T-helper 2 cell treated with Interferon-gamma antibody and Interleukin-4, amounts not matched to agents 100 ng/mL and 5 ng/mL, for 36 hours (primary cell): Measurements from ENCODE around the gene HRNR. TPM values are rescaled to one million over a fixed set of nuclear protein-coding genes. Genes with fewer than 3 reads are reported as not detected.

Source experiments
- intact Hi-C: fragments of 100-400 bp; cut with micrococcal nuclease; formaldehyde crosslinking; loops from one replicate; pipeline ENCODE4 v1.15.1; 2023
- total RNA-seq: library from RNA; stranded (reverse); gene quantifications from 2 replicates; pipeline ENCODE4 v1.2.3, GENCODE V29; 2022

The HRNR gene
- total RNA-seq, 1 donor from 2014 or later = not detected

DNA sequence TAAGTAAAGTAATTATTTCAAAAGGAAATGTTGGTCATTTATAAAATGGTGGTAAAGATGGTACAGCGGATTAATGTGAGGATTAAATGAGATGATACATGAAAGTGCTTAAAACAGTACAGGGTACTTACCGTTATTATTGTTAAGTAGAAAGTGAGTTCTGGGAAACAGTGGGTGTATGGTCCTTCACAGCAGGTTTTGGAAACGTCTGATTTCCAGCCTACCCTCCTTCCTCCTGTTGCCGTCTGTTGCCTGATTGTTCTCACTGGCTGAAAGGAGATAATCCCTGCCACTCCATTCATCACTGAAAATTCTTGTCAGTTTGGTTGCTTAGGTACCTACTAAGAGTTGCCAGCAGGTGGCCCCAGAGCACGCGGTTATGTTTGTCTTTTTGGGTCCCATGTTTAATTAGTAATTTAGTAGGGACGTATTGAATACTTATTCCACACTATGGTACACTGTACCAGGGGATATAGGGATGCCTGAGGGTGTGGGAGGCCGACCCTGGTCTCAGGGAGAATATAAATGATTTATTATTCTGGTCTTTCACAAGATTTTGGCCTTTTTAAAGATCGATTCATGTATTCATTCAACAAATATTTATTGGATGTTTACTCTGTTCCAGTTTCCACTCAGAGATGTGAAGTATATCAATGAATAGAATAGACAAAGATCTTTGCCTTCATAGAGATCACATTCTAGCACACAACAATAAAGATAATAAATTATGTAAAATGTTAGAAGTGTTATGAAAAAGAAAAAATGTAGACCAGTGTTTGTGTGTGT, 34.1 kb downstream of the HRNR start:
- intact Hi-C loops = loop anchor here (1.0 to 5.0 kb wide), 3 partner anchors 78 to 270 kb away; no protein-coding TSS in a partner anchor

DNA sequence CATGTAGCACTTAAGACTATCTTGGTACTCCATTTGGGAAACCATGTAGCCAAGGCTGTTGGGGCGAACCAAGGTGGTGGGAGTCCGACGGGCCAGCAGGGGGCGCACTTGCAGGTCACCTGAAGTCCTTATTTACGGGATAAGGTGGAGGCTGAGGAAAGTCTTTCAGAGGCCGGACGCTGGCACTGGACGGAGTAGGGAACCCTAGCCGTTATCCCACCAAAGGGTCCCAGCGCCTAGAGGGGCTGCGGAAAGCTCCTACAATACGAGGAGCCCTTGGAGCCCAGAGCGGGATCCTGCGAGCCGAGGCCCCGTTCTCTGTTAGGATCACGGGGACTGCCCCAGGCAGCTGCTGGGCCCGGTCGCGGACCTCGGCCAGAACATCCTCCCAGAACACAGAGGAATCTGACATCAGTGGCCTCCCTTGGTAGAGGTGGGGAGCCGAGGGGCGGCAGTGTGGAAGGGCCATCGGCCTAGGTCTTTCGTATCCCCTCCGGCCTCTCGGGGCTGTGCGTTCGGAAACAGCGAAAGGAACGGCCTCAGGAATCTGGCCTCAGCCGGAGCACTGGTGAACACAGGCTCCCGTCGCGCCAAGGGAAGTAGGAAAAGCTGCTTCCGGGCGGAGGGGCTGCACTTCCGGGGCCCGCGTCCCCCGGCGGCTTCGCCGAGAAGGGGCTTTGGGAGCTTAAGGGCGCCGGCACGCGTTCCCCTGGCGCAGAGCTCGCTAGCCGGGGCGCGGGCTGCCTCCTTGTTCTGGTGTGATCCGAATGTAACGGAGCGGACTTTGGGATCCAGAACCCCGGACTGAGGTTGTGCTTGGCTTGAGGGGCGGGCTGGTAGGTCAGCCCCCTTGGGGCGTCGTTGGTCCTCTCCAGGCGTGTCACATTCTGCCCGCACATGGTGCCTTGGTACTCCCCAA, 35.1 kb downstream of the HRNR start:
- intact Hi-C loops = loop anchor here (5.0 kb wide), 1 partner anchor 77 kb away; no protein-coding TSS in a partner anchor

DNA sequence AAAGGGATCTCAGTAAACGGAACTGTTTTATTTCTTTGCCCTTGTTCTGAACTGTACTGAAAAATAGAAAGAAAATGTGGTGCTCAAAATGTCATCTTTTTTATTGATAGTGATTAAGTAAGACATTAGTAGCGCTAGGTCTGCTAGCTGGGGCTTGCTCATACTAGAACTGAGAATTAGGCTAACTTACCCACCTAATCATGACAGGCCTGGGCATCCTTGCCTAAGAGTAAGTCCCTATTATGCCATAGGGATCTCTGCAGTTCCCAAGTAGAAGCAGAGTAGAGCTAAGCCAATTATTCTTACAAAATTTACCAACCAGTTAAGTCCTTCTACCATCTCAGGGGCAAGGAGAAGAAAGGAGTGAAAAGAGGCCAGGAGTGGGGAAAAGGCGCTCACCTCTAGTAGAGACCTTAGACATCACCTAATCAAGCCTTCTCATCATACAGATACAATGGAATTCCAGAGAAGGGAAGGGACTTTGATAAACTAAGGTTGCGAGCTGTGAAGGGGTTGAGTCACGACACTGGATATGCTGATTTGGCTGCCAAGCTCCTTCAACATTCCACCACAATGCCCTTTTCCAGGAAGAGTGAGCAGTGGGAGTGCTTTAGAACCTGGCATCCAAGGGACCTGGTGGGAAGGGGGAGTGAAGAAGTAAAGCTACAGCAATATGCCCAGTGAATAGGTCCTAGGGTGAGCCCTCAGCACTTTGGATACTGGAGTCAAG, 37.3 kb downstream of the HRNR start:
- intact Hi-C loops = loop anchor here (5.0 kb wide), 1 partner anchor 74 kb away; no protein-coding TSS in a partner anchor

DNA sequence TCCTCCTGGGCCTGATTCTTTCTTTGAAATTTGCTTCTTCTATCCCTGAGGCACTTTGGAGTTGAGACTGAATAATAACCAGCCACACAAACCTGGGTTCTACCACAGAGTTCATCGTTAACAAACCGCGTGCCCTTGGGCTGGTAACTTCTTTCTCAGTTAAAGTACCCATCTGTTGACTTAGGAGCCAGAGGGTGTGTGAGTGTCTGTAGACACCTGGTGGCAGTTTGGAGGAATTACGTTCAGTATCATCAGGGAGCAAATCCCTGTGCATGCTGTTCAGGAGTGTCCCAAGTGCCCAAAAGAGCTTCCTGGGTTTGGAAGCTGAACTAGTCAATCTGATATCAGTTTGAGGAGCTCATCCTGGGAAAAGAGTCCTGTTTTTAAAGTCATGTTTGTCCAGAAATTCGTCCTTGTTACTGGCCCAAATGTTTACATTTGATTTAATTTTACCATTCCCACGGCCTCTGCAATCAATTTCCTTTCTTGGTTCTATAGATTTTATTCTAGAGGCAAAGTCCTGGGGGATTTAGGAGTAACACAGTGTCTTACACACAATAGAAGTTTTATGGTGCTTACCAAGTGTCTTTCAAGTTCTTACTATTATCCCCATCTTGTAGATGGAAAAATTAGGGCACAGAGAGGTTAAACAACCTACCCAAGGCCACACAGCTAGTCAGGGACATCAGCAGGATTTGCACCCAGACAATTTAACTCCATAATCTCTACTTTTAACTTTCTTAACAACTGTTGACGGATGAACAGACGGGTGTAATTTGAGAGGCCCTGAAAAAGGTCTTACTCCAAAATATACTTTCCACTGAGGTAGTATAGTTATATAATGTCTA, 38.2 kb downstream of the HRNR start:
- intact Hi-C loops = loop anchor here (1.0 to 5.0 kb wide), 3 partner anchors 43 to 133 kb away; no protein-coding TSS in a partner anchor

DNA sequence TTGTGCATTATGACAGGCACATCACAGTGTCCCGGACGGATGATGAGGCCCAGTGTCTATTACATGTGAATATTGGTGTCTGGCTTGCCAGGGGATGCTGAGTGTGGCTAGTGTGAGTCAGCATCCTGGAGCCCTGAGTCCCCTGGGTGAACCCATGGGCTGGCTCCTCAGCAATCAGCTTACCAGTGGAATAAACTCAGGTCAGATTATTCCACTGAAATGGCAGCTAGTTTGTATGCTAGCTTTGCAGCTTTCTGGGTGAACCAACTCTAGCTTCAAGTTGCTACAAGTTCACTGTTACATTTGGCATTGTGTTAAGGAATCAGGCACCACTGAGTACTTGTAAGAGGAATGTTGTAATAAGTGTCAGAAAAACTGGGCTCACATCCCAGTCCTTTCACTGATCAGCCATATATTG, 41.0 kb downstream of the HRNR start:
- intact Hi-C loops = no loop called here

DNA sequence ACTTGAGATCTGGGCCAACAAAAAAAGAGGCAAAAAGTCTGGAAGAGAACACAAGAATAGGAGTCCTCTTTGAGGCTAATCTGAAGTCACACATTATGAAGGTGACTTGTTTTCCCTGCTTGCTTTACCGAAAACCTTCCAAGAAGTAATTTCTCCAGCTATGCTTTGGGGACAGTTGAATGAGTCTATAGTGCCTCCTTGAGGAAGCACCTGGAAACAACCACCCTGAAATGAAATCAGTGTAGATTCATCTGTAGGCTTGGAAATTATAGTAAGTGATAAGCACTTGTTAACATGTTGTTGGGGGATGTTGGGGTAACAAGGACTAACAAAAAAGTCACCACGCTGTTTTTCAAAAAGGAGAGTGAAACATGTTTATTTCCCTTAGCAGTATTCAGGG, 41.6 kb downstream of the HRNR start:
- intact Hi-C loops = no loop called here

DNA sequence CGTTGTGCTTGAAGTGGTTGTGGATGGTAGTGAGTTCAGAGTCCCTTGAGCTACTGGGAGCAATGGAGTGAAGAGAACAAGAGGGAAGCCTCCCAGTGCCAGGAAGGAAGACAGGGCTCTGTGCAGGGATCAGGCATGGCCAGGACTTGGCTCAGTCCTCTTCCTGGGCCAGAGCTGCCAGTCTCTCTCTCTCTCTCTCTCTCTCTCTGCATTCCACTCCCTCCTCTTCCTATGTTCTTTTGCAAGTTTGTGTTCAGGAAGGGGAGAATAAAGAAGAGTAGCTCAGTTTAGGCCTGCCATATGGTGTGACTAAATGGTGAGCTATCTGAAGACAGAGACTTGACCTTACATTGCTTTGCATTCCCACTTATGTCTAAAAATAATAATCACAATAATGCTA, 44.4 kb downstream of the HRNR start:
- intact Hi-C loops = no loop called here

DNA sequence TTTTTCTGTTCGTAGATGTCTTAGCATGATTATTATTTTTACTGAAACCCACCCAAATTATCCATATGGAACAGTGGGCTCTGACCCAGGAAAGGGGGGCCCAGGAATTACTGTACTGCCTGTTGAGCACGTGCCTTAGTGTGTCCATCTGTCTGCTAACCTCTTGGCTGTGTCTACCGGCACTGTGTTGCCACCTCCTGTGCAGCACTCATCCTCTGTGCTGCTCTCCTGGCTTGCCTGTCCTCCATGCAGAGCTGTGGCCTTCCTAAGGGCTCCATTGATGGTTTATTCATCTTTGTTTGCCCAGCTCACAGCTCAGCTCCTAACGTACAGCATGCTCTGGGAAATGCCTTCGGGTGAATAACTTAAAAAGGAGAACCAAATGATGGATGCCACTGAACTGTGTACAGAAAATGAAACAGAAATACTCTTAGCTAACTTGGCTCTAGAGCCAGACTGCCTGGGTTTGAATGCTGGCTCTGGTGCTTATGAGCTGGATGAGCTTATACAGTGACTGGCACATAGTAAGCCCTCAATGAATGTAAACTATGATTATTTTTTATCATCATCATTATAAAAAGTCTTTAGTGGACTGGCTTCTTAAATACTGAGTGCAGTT, 53.6 kb downstream of the HRNR start:
- intact Hi-C loops = no loop called here

DNA sequence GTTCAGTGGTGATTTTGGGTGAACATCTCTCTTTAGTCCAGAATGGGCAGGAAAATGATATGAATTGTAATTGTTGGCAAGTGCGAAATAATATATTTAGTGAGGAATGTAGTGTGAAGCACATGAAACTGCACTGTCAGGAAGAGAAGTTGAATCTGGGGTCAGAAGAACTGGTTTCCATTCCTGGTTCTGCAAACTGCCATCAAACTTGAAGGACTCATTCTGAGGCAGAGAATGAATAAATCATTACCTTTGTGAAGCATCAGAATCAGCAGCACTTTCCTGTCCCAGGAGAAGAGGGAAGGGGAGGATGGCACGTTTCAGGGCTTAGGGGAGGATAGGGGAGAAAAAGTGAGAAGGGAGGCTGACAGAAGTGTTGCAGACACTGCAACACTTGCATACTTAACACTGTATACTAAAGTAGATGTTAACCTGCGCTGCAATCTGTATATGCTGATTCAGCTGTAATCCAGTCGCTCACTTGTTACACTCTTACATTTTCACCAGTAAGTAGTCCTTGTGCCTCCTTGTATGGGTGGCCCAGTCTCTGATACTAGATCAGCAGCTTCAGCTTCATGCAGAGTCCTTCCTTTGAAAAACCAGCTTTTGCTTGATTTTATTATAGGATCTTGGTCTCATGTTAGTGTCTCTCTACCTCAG, 54.5 kb downstream of the HRNR start:
- intact Hi-C loops = no loop called here

DNA sequence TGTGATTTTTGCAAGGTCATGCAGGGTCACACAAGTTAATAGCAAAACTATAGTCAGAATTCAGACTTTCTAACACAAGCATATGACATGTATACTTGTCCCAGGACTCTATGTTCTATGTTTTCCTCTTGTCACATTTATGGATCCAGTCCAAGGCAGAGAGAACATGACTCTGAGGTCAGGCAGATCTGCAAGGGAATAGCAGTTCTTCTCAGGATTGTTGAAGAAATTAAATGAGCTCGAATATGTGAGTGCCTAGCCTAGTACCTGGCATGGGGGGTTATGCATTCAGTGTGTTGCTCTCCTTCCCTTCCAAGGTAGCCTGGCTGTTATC, 55.5 kb downstream of the HRNR start:
- intact Hi-C loops = no loop called here

DNA sequence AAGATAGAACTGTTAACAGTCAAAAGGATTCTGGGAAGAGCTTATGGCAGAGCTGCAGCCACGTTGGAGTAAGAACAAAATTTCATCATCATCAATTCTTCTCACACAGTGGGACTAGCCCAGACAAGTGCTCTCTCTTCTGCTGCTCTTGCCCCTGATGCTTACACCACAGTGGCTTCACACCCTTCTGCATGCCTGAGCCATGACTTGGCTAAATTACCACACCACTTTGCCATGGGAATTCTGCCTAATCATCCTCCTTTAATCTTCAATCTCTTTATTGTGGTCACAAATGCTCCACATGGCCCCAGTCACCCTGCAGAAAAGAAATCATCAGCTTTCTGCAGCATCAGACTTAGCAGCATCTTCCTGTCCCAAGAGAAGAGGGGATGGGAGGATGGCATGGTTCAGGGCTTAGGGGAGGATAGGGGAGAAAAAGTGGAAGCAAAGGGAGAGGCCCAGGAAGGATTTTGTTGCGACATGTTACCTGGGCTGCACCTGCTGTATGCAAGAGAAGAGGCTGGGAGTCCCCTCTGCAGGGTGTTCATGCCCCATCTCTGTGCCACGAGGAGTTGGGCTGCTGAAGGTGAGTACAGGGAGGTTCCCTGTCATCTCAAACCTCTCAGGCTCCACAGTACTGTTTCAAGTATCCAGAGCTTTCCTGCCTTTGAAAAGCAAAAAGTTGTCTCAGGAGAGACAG, 56.0 kb downstream of the HRNR start:
- intact Hi-C loops = no loop called here

DNA sequence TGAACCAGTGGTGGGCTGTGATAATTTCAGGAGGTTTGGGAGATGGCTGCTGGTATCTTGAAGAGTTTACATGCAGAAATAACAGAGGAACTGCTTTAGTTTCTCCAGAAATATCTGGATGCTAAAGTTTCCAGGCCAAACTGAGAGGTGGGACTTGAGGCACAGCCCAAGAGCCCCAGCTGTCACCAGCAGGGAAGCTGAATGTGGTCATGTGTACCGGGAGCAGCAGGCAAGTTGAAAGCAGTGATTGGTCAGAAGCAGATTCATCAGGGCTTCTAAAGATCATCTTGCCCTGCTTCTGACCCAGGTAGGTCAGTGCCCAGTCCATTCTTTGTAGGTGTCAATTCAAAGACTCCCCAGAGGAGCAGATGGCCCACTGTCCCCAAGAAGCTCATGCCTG, 57.0 kb downstream of the HRNR start:
- intact Hi-C loops = no loop called here

DNA sequence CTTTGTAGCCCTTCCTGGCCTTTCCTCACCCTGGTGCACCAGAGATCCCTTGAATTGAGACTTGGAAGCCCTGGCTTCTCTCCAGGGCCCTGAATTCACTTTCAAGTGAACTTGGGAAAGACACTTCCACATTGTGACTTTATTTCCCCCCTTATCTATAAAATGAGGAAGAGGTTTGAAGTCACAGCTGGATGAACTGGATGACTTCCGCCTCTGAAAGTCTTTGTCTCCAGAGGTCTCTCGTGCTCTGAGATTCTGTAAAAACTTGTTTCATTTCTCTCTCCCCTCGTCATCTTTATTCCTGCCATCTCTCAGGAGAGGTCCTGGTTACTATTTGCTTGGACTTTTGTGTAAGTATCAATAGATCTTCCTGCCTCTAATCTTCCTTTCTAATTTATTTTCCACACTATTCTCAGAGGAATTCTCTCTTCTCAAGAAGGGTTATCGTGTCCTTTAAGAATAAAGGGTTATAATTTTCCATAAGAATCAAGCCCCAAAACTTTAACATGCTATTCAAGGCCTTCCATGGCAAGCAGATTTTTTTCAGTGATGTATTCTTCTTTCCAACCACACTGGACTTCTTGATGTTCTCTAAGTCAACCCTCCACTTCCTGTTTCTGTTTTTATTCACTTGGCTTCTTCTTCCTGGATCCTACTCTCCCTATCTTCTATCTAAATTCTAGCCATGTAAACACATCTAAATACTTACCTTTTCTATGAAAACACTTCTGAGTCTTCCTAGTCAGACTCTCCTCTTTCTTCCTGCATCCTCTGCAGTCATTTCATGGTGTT, 58.5 kb downstream of the HRNR start:
- intact Hi-C loops = no loop called here

DNA sequence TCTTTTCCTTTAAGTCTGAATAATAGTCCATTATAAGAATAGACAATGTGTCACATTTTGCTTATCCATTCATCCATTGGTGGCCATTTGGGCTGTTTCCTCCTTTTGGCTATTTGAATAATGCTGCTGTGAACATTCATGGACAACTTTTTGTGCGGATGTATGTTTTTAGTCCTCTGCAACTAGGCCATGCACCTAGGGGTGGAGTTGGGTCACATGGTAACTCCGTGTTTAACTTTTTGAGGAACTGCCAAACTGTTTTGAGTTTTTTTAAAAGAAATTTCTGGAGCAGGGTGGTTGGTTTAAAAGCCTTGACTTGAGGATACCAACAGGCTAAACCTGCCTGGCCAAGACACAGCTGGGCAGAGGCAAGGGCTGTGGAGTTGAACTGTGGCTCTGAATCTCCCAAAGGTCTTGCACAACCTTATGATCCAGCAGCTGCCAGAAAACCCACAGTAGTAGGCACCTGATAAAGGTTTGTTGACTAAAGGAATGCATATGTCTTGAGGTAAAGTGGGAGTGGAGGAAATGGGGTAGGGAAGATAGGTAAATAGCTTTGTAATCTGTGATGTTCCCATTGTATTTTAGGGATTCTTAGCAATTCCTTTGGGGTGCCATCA, 59.4 kb downstream of the HRNR start:
- intact Hi-C loops = no loop called here

DNA sequence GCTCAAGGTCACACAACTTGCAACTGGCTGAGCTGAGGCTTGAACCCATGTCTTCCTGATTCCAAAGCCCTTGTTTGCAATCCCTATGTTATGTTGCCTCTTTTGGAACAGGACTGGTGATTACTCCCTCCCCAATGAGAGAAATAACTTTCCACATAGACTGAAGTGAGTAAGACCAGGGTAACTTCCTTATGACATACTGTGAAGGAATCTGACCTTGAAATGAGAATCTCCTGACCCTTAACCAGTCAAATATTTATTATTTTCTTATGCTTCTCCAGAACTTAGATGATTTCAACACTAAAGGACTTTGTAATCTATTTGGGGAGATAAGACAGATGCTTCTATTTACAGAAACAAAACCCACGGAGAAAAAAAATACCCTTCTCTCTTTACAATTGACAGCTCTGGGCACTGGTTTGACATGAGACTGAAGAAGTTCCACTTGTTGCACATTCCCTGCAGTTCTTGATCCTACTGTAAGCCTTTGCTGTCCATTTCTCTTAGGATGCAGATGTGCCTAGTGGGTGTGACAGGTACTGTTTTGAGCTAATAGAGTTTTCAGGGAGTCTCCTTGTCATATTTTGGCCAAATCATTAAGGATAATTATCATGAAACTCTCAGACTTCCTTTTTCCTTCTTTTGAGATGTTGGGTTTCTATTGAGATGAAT, 61.1 kb downstream of the HRNR start:
- intact Hi-C loops = no loop called here
